A549 (cell line): ENCODE measurements around the gene SLC16A10.

Experiments
- ESRRA ChIP-seq: fragments of 150-350 bp; IDR thresholded peaks from 2 replicates; pipeline ENCODE4 v1.6.1; 2014; ENCODE audit warnings: mild to moderate bottlenecking, low read length, borderline replicate concordance
- NFE2L2 ChIP-seq: fragments of 150-350 bp; conservative IDR thresholded peaks from 2 replicates; pipeline ENCODE4 v1.6.1; 2014; ENCODE audit warnings: low read length
- POLR2A ChIP-seq: IDR thresholded peaks from 2 replicates; pipeline ENCODE4 v1.6.1; 2012; ENCODE audit warnings: mild to moderate bottlenecking, low read length
- RNF2 ChIP-seq: fragments of 200-600 bp; sonication (generic); IDR thresholded peaks from 2 replicates; pipeline ENCODE4 v1.6.1; 2016; ENCODE audit warnings: low read depth, mild to moderate bottlenecking, antibody characterized with exemption, moderate library complexity, borderline replicate concordance
- TP53 ChIP-seq: fragments of 250-450 bp; sonication (Bioruptor Pico); IDR thresholded peaks from 2 replicates; pipeline ENCODE4 v1.5.0; 2021; ENCODE audit warnings: mild to moderate bottlenecking, moderate library complexity
- TF ChIP-seq, protein P1 (sequence below): fragments of >200 bp; sonication (Bioruptor Twin); formaldehyde crosslinking; IDR thresholded peaks from 3 replicates; pipeline ENCODE4 v1.5.1; 2016

DNA sequence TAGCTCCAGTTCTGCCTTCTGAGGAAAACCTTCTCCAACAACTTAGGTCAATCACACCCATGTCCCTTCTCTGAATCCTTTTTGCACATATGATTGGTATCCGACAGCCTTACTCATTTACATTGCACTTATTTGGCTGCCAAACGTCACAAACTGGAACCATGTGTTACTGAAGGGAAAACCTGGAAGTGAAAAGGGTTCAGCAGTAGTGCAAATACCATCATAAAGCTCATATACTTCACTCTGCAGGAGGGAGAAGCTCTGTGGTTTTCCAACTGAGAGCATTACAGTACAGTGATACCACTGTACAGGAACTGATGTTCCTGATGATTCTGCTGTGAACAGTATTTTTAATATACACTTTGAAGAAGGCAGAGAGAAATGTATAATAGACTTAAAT lies 87.8 kb downstream of the SLC16A10 start:
- TF ChIP-seq, protein P1, sequence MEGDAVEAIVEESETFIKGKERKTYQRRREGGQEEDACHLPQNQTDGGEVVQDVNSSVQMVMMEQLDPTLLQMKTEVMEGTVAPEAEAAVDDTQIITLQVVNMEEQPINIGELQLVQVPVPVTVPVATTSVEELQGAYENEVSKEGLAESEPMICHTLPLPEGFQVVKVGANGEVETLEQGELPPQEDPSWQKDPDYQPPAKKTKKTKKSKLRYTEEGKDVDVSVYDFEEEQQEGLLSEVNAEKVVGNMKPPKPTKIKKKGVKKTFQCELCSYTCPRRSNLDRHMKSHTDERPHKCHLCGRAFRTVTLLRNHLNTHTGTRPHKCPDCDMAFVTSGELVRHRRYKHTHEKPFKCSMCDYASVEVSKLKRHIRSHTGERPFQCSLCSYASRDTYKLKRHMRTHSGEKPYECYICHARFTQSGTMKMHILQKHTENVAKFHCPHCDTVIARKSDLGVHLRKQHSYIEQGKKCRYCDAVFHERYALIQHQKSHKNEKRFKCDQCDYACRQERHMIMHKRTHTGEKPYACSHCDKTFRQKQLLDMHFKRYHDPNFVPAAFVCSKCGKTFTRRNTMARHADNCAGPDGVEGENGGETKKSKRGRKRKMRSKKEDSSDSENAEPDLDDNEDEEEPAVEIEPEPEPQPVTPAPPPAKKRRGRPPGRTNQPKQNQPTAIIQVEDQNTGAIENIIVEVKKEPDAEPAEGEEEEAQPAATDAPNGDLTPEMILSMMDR, result no peak
- TF ChIP-seq RNF2 (no peak), TP53 (CRISPR knock-in tag) (no peak), NFE2L2 (no peak), POLR2A (no peak), ESRRA (no peak)
